WTC11 (cell line): ENCODE results near the gene KIFC1. TPM values are rescaled to one million over a fixed set of nuclear protein-coding genes. Genes with fewer than 3 reads are reported as not detected.

Experiments
- ATAC-seq: fragments of 200-7000 bp; cut with Tn5 transposase; 2 replicates; pipeline ENCODE4 v1.10.0; 2021; ENCODE audit warnings: mild to moderate bottlenecking, moderate library complexity
- CTCF ChIA-PET: fragments of 300-600 bp; sonication (Branson Sonifier 250); formaldehyde crosslinking; loops from one replicate; lab custom pipeline; 2021; ENCODE audit warnings: antibody characterized with exemption; lab: Charles Lee
- POLR2A ChIA-PET: fragments of 350-600 bp; sonication (Branson Sonifier 250); formaldehyde crosslinking; loops from one replicate; lab custom pipeline; 2021; ENCODE audit warnings: antibody characterized with exemption; lab: Charles Lee
- DNase-seq: peaks from one replicate; pipeline ENCODE4 v3.0.0; 2021; ENCODE audit warnings: low spot score
- H3K27ac Mint-ChIP-seq: 2 replicates; pipeline ENCODE4 v1.8.0; 2021; ENCODE audit warnings: mixed read lengths
- H3K27me3 Mint-ChIP-seq: 2 replicates; pipeline ENCODE4 v1.8.0; 2021; ENCODE audit warnings: low read depth, mild to moderate bottlenecking, moderate library complexity, mixed read lengths
- H3K36me3 Mint-ChIP-seq: 2 replicates; pipeline ENCODE4 v1.8.0; 2021; ENCODE audit warnings: mixed read lengths
- H3K4me1 Mint-ChIP-seq: 2 replicates; pipeline ENCODE4 v1.8.0; 2022; ENCODE audit warnings: mixed read lengths
- H3K4me3 Mint-ChIP-seq: 2 replicates; pipeline ENCODE4 v1.8.0; 2021; ENCODE audit warnings: mild to moderate bottlenecking, moderate library complexity, mixed read lengths
- H3K9me3 Mint-ChIP-seq: 2 replicates; pipeline ENCODE4 v1.8.0; 2021; ENCODE audit warnings: mixed read lengths
- CREB1 ChIP-seq: sonication (generic); formaldehyde crosslinking; IDR thresholded peaks from 2 replicates; pipeline ENCODE4 v1.8.0; 2023; ENCODE audit warnings: mild to moderate bottlenecking, missing genetic modification reagents
- ETV6 ChIP-seq: sonication (generic); formaldehyde crosslinking; IDR thresholded peaks from 2 replicates; pipeline ENCODE4 v1.8.1; 2022; ENCODE audit warnings: mild to moderate bottlenecking, missing genetic modification reagents
- FOXJ3 ChIP-seq: sonication (generic); formaldehyde crosslinking; IDR thresholded peaks from 2 replicates; pipeline ENCODE4 v1.9.0; 2021; ENCODE audit warnings: missing genetic modification reagents, mild to moderate bottlenecking, borderline replicate concordance
- FOXK1 ChIP-seq: sonication (generic); formaldehyde crosslinking; IDR thresholded peaks from 2 replicates; pipeline ENCODE4 v1.8.0; 2022; ENCODE audit warnings: mild to moderate bottlenecking, moderate library complexity, missing genetic modification reagents
- NFYB ChIP-seq: sonication (generic); formaldehyde crosslinking; conservative IDR thresholded peaks from 2 replicates; pipeline ENCODE4 v1.8.0; 2022; ENCODE audit warnings: low read depth, missing genetic modification reagents
- NR2C2 ChIP-seq: sonication (generic); formaldehyde crosslinking; IDR thresholded peaks from 2 replicates; pipeline ENCODE4 v1.8.0; 2022; ENCODE audit warnings: mild to moderate bottlenecking, missing genetic modification reagents
- NR3C1 ChIP-seq: sonication (generic); formaldehyde crosslinking; conservative IDR thresholded peaks from 2 replicates; pipeline ENCODE4 v1.8.1; 2023; ENCODE audit warnings: low read depth, mild to moderate bottlenecking, missing genetic modification reagents
- OVOL2 ChIP-seq: fragments of 250-450 bp; sonication (Bioruptor Pico); IDR thresholded peaks from 2 replicates; pipeline ENCODE4 v1.9.0; 2021; ENCODE audit warnings: mild to moderate bottlenecking, borderline replicate concordance
- RELA ChIP-seq: sonication (generic); formaldehyde crosslinking; IDR thresholded peaks from 2 replicates; pipeline ENCODE4 v1.8.1; 2022; ENCODE audit warnings: missing genetic modification reagents, mild to moderate bottlenecking, borderline replicate concordance
- SMAD3 ChIP-seq: sonication (generic); formaldehyde crosslinking; IDR thresholded peaks from 2 replicates; pipeline ENCODE4 v1.8.0; 2022; ENCODE audit warnings: missing genetic modification reagents, mild to moderate bottlenecking, borderline replicate concordance
- SMAD4 ChIP-seq: sonication (generic); formaldehyde crosslinking; IDR thresholded peaks from 2 replicates; pipeline ENCODE4 v1.8.0; 2022; ENCODE audit warnings: mild to moderate bottlenecking, missing genetic modification reagents
- TCF7 ChIP-seq: sonication (generic); formaldehyde crosslinking; IDR thresholded peaks from 2 replicates; pipeline ENCODE4 v1.8.0; 2022; ENCODE audit warnings: mild to moderate bottlenecking, low read depth, missing genetic modification reagents, moderate library complexity
- ZBTB21 ChIP-seq: sonication (generic); formaldehyde crosslinking; IDR thresholded peaks from 2 replicates; pipeline ENCODE4 v1.8.1; 2023; ENCODE audit warnings: mild to moderate bottlenecking, missing genetic modification reagents, borderline replicate concordance
- ZNF138 ChIP-seq: sonication (generic); formaldehyde crosslinking; conservative IDR thresholded peaks from 2 replicates; pipeline ENCODE4 v1.8.1; 2022; ENCODE audit warnings: mild to moderate bottlenecking, moderate library complexity, missing genetic modification reagents
- ZNF219 ChIP-seq: sonication (generic); formaldehyde crosslinking; IDR thresholded peaks from 2 replicates; pipeline ENCODE4 v1.8.0; 2023; ENCODE audit warnings: missing genetic modification reagents, mild to moderate bottlenecking, borderline replicate concordance
- ZNF396 ChIP-seq: fragments of 250-450 bp; sonication (Bioruptor Pico); IDR thresholded peaks from 2 replicates; pipeline ENCODE4 v1.8.0; 2021; ENCODE audit warnings: mild to moderate bottlenecking, moderate library complexity, borderline replicate concordance
- ZNF416 ChIP-seq: fragments of 250-450 bp; sonication (Bioruptor Pico); IDR thresholded peaks from 2 replicates; pipeline ENCODE4 v1.9.0; 2021; ENCODE audit warnings: mild to moderate bottlenecking, inconsistent platforms
- ZNF423 ChIP-seq: fragments of 250-450 bp; sonication (Bioruptor Pico); IDR thresholded peaks from 2 replicates; pipeline ENCODE4 v2.1.2; 2022; ENCODE audit warnings: mild to moderate bottlenecking, moderate library complexity
- total RNA-seq: library from RNA; stranded (reverse); gene quantifications from 3 replicates; pipeline ENCODE4 v1.2.3, GENCODE V29; 2021
- TF ChIP-seq, protein P1 (sequence below): fragments of 250-450 bp; sonication (Bioruptor Pico); IDR thresholded peaks from 2 replicates; pipeline ENCODE4 v2.1.2; 2022; ENCODE audit warnings: mild to moderate bottlenecking, moderate library complexity
- TF ChIP-seq, protein P2 (sequence below): sonication (generic); formaldehyde crosslinking; IDR thresholded peaks from 2 replicates; pipeline ENCODE4 v1.8.0; 2022; ENCODE audit warnings: mild to moderate bottlenecking, missing genetic modification reagents
- TF ChIP-seq, protein P3 (sequence below): sonication (generic); formaldehyde crosslinking; IDR thresholded peaks from 2 replicates; pipeline ENCODE4 v1.8.1; 2022; ENCODE audit warnings: low read depth, mild to moderate bottlenecking, moderate library complexity, missing genetic modification reagents, borderline replicate concordance
- TF ChIP-seq, protein P4 (sequence below): sonication (generic); formaldehyde crosslinking; conservative IDR thresholded peaks from 2 replicates; pipeline ENCODE4 v1.8.1; 2022; ENCODE audit warnings: mild to moderate bottlenecking, missing genetic modification reagents

KIFC1 gene
- total RNA-seq, 1 experiment from 2014 or later, result 97.3 TPM

DNA sequence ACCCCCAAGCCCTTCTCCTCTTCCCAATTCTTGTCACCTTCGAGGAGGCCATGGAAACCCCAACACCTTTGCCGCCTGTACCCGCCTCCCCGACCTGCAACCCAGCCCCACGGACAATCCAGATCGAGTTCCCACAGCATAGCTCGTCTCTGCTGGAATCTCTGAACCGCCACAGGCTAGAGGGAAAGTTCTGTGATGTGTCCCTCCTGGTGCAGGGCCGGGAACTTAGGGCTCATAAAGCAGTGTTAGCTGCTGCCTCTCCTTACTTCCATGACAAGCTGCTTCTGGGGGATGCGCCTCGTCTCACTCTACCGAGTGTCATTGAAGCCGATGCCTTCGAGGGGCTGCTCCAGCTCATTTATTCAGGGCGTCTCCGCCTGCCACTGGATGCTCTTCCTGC lies 63.4 kb downstream of the KIFC1 start:
- H3K36me3 Mint-ChIP-seq, result peaks cover 19% of the 10 kb centered on the region
- H3K27ac Mint-ChIP-seq, result peak overlapping the region; percentile 72; the same call in 1 of the 2 replicates
- CTCF ChIA-PET, result interaction anchor here (0.9 to 2.8 kb wide), 8 partner anchors 15 to 330 kb away, joined by 3 to 14 read pairs (median 7); partner anchors contain the start of genes B3GALT4, BAK1 and CUTA

DNA sequence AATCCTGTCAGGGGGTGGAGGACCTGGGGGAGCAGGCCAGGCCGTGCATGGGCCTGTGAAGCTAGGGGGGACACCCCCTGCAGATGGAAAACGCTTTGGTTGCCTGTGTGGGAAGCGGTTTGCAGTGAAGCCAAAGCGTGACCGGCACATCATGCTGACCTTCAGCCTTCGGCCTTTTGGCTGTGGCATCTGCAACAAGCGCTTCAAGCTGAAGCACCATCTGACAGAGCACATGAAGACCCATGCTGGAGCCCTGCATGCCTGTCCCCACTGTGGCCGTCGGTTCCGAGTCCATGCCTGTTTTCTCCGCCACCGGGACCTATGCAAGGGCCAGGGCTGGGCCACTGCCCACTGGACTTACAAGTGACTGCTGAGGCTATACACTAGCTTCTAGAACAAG lies 64.5 kb downstream of the KIFC1 start:
- Mint-ChIP-seq H3K9me3 (0 out of 2 replicates have a peak, but pooled peaks cover 3% of the 10 kb centered on the region), H3K4me1 (peaks cover 17% of the 10 kb centered on the region)
- POLR2A ChIA-PET, result no interaction called here

More for the DNA sequence above, 63.4 kb downstream of the KIFC1 start:
- no peak for DNase-seq
- POLR2A ChIA-PET, result interaction anchor here (0.7 to 1.8 kb wide), 4 partner anchors 18 to 36 kb away, joined by 3 to 26 read pairs (median 4); partner anchors contain the start of gene CUTA
- Mint-ChIP-seq H3K27me3 (peaks cover 12% of the 10 kb centered on the region), H3K4me3 (peak overlapping the region; percentile 92), H3K4me1 (peaks cover 17% of the 10 kb centered on the region), H3K9me3 (0 out of 2 replicates have a peak, but pooled peaks cover 3% of the 10 kb centered on the region)
- no peak for TF ChIP-seq RELA (CRISPR knock-in tag)
- no peak for TF ChIP-seq SMAD4 (CRISPR knock-in tag)
- TF ChIP-seq ZNF416 (CRISPR knock-in tag), result no peak
- no peak for TF ChIP-seq NFYB
- TF ChIP-seq ZBTB21, result no peak
- no peak for TF ChIP-seq ZNF138 (CRISPR knock-in tag)
- TF ChIP-seq CREB1 (CRISPR knock-in tag), result no peak
- TF ChIP-seq TCF7, result no peak
- TF ChIP-seq FOXK1, result no peak
- TF ChIP-seq ZNF219 (CRISPR knock-in tag), result no peak
- TF ChIP-seq ZNF396 (CRISPR knock-in tag), result no peak
- TF ChIP-seq, protein P1, sequence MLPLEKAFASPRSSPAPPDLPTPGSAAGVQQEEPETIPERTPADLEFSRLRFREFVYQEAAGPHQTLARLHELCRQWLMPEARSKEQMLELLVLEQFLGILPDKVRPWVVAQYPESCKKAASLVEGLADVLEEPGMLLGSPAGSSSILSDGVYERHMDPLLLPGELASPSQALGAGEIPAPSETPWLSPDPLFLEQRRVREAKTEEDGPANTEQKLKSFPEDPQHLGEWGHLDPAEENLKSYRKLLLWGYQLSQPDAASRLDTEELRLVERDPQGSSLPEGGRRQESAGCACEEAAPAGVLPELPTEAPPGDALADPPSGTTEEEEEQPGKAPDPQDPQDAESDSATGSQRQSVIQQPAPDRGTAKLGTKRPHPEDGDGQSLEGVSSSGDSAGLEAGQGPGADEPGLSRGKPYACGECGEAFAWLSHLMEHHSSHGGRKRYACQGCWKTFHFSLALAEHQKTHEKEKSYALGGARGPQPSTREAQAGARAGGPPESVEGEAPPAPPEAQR (CRISPR knock-in tag), result no peak
- no peak for TF ChIP-seq NR3C1
- no peak for ATAC-seq

DNA sequence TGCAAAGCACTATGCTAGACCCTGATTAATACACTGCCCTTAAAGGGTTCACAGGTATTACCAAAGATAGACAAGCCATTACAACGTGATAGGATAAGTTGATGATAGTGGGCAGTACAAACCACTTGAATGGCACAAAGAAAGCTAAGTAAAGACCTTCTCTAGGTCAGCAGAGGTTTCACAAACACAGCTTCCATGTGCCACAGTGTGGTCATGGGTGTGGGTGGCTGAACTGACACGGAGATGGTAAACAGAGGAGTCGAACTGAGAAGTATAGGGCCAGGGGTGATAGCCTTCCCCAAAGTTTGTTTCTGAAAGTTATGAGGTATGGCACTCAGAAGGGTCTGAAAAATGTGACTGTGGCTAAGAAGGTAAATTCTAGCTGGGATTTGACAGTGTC lies 67.1 kb downstream of the KIFC1 start:
- ATAC-seq (no peak), DNase-seq (no peak)
- ChIA-PET CTCF (interaction anchor here (0.6 kb wide), 1 partner anchor 32 kb away, joined by 3 read pairs; no protein-coding TSS in a partner anchor), POLR2A (no interaction called here)
- TF ChIP-seq OVOL2 (CRISPR knock-in tag), result no peak
- TF ChIP-seq, protein P2, sequence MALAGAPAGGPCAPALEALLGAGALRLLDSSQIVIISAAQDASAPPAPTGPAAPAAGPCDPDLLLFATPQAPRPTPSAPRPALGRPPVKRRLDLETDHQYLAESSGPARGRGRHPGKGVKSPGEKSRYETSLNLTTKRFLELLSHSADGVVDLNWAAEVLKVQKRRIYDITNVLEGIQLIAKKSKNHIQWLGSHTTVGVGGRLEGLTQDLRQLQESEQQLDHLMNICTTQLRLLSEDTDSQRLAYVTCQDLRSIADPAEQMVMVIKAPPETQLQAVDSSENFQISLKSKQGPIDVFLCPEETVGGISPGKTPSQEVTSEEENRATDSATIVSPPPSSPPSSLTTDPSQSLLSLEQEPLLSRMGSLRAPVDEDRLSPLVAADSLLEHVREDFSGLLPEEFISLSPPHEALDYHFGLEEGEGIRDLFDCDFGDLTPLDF (CRISPR knock-in tag), result no peak
- Mint-ChIP-seq H3K27me3 (peaks cover 26% of the 10 kb centered on the region), H3K27ac (no peak overlapping the region; the same call in 1 of the 2 replicates), H3K4me1 (peaks cover 10% of the 10 kb centered on the region), H3K4me3 (no peak overlapping the region), H3K36me3 (peaks cover 19% of the 10 kb centered on the region), H3K9me3 (0 out of 2 replicates have a peak, but pooled peaks cover 3% of the 10 kb centered on the region)

More for the DNA sequence above, 64.5 kb downstream of the KIFC1 start:
- Mint-ChIP-seq H3K4me3 (peak overlapping the region; percentile 92), H3K27me3 (peaks cover 14% of the 10 kb centered on the region), H3K27ac (no peak overlapping the region), H3K36me3 (peaks cover 19% of the 10 kb centered on the region)
- ATAC-seq, result no peak
- no peak for TF ChIP-seq ETV6 (CRISPR knock-in tag)
- no peak for TF ChIP-seq NR2C2 (CRISPR knock-in tag)
- TF ChIP-seq, protein P3, sequence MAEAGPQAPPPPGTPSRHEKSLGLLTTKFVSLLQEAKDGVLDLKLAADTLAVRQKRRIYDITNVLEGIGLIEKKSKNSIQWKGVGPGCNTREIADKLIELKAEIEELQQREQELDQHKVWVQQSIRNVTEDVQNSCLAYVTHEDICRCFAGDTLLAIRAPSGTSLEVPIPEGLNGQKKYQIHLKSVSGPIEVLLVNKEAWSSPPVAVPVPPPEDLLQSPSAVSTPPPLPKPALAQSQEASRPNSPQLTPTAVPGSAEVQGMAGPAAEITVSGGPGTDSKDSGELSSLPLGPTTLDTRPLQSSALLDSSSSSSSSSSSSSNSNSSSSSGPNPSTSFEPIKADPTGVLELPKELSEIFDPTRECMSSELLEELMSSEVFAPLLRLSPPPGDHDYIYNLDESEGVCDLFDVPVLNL, result no peak
- TF ChIP-seq ZNF396 (CRISPR knock-in tag), result no peak
- no peak for TF ChIP-seq FOXJ3 (CRISPR knock-in tag)
- TF ChIP-seq, protein P4, sequence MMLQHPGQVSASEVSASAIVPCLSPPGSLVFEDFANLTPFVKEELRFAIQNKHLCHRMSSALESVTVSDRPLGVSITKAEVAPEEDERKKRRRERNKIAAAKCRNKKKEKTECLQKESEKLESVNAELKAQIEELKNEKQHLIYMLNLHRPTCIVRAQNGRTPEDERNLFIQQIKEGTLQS (CRISPR knock-in tag), result no peak
- no peak for TF ChIP-seq NR3C1
- TF ChIP-seq ZBTB21, result no peak
- TF ChIP-seq, protein P1 (CRISPR knock-in tag), result no peak
- TF ChIP-seq ZNF423 (CRISPR knock-in tag), result no peak
- no peak for TF ChIP-seq SMAD3 (CRISPR knock-in tag)
- DNase-seq, result no peak
- CTCF ChIA-PET, result interaction anchor here (2.8 kb wide), 1 partner anchor 123 kb away, joined by 14 read pairs; the partner anchor contains the start of gene BAK1
